ENCODE measurements around the gene RAB11FIP4.

RAB11FIP4 gene

DNA sequence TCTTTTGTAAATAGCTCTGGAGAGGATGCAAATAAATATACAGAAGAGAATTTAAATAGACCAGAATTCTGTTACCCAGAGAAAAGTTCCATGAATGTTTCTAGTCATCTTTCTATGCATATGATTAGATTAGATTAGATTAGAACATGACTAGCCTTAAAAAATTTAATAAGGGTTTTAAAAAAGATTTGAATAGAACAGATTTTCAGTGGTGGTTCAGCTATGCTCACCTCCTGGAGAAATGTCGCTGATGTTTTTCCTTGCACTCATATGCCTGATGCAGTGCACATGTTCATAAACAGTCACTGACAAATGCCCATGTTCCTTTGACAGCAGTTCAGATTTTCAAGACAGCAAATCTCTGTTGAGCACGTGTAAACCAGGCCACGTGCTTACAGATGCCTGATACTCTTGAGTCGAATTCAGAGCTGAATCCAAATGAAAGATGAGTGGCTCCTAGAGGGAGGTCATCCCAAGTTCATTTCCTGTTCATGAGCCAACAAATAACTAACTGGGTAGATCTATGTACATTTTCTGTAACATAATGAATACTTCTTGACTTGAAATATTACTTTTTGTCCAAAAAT lies 19.9 kb upstream of the RAB11FIP4 start:
- no peak overlapping the region for H3K4me2 ChIP-seq (ENCODE audit: low read depth, low read length, poor library complexity, severe bottlenecking)
- TF ChIP-seq, protein P1, sequence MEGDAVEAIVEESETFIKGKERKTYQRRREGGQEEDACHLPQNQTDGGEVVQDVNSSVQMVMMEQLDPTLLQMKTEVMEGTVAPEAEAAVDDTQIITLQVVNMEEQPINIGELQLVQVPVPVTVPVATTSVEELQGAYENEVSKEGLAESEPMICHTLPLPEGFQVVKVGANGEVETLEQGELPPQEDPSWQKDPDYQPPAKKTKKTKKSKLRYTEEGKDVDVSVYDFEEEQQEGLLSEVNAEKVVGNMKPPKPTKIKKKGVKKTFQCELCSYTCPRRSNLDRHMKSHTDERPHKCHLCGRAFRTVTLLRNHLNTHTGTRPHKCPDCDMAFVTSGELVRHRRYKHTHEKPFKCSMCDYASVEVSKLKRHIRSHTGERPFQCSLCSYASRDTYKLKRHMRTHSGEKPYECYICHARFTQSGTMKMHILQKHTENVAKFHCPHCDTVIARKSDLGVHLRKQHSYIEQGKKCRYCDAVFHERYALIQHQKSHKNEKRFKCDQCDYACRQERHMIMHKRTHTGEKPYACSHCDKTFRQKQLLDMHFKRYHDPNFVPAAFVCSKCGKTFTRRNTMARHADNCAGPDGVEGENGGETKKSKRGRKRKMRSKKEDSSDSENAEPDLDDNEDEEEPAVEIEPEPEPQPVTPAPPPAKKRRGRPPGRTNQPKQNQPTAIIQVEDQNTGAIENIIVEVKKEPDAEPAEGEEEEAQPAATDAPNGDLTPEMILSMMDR (conservative IDR thresholded peaks at IDR 0.05; ENCODE audit: low read length): no peak
- TF ChIP-seq EZH2phosphoT487 (IDR thresholded peaks at IDR 0.05; ENCODE audit: borderline replicate concordance): no peak

GRCh38 chr17:31373150-31374093 lies 18.1 kb upstream of the RAB11FIP4 start:
- Histone ChIP-seq H2AFZ (ENCODE audit: low read length) (no peak overlapping the region), H3K4me2 (ENCODE audit: low read depth, low read length, poor library complexity, severe bottlenecking) (no peak overlapping the region), H3F3A (ENCODE audit: low read depth) (no peaks in the 10 kb centered on the region), H3K4me1 (ENCODE audit: insufficient read depth, low read length, poor library complexity, severe bottlenecking) (peaks cover 11% of the 10 kb centered on the region), H4K20me1 (ENCODE audit: insufficient read depth, low read length, poor library complexity, severe bottlenecking) (no peaks in the 10 kb centered on the region), H3K27me3 (ENCODE audit: insufficient read depth, low read length, poor library complexity, severe bottlenecking) (no peaks in the 10 kb centered on the region), H3K36me3 (ENCODE audit: insufficient read depth, low read length) (peaks cover 9% of the 10 kb centered on the region; the same call in 1 of the 2 replicates), H3K4me3 (ENCODE audit: low read length, poor library complexity, severe bottlenecking) (no peak overlapping the region), H3K9me3 (ENCODE audit: insufficient read depth, low read depth, low read length) (no peaks in the 10 kb centered on the region), H3K79me2 (ENCODE audit: insufficient read depth, low read length) (no peaks in the 10 kb centered on the region), H3K9me2 (replicated peaks; ENCODE audit: low read depth, low read length) (no peaks in the 10 kb centered on the region), H3K9ac (ENCODE audit: low read depth, low read length, poor library complexity, severe bottlenecking) (no peak overlapping the region)
- TF ChIP-seq EZH2phosphoT487 (IDR thresholded peaks at IDR 0.05; ENCODE audit: borderline replicate concordance): no peak
- TF ChIP-seq, protein P1 (conservative IDR thresholded peaks at IDR 0.05; ENCODE audit: low read length): peak; percentile 79

More for the DNA sequence above, 19.9 kb upstream of the RAB11FIP4 start:
- Histone ChIP-seq H3K79me2 (ENCODE audit: insufficient read depth, low read length) (no peaks in the 10 kb centered on the region), H3F3A (ENCODE audit: low read depth) (no peaks in the 10 kb centered on the region), H2AFZ (ENCODE audit: low read length) (no peak overlapping the region), H4K20me1 (ENCODE audit: insufficient read depth, low read length, poor library complexity, severe bottlenecking) (no peaks in the 10 kb centered on the region), H3K9me2 (replicated peaks; ENCODE audit: low read depth, low read length) (no peaks in the 10 kb centered on the region), H3K36me3 (ENCODE audit: insufficient read depth, low read length) (peaks cover 9% of the 10 kb centered on the region; the same call in 1 of the 2 replicates), H3K9ac (ENCODE audit: low read depth, low read length, poor library complexity, severe bottlenecking) (no peak overlapping the region), H3K9me3 (ENCODE audit: insufficient read depth, low read depth, low read length) (no peaks in the 10 kb centered on the region), H3K27me3 (ENCODE audit: insufficient read depth, low read length, poor library complexity, severe bottlenecking) (no peaks in the 10 kb centered on the region), H3K4me1 (ENCODE audit: insufficient read depth, low read length, poor library complexity, severe bottlenecking) (peaks cover 11% of the 10 kb centered on the region), H3K4me3 (ENCODE audit: low read length, poor library complexity, severe bottlenecking) (no peak overlapping the region)

DNA sequence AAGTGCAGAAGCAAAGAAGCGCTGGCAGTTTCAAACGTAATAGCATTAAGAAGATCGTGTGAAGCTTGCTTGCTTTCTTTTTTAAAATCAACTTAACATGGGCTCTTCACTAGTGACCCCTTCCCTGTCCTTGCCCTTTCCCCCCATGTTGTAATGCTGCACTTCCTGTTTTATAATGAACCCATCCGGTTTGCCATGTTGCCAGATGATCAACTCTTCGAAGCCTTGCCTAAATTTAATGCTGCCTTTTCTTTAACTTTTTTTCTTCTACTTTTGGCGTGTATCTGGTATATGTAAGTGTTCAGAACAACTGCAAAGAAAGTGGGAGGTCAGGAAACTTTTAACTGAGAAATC lies 17.4 kb upstream of the RAB11FIP4 start:
- TF ChIP-seq, protein P1 (conservative IDR thresholded peaks at IDR 0.05; ENCODE audit: low read length): no peak
- TF ChIP-seq EZH2phosphoT487 (IDR thresholded peaks at IDR 0.05; ENCODE audit: borderline replicate concordance): no peak

More for the DNA sequence above, 17.4 kb upstream of the RAB11FIP4 start:
- Histone ChIP-seq H3K79me2 (ENCODE audit: insufficient read depth, low read length) (no peaks in the 10 kb centered on the region), H3K9me2 (replicated peaks; ENCODE audit: low read depth, low read length) (no peaks in the 10 kb centered on the region), H3K9me3 (ENCODE audit: insufficient read depth, low read depth, low read length) (no peaks in the 10 kb centered on the region), H3F3A (ENCODE audit: low read depth) (no peaks in the 10 kb centered on the region), H3K36me3 (ENCODE audit: insufficient read depth, low read length) (peaks cover 9% of the 10 kb centered on the region; the same call in 1 of the 2 replicates), H3K4me1 (ENCODE audit: insufficient read depth, low read length, poor library complexity, severe bottlenecking) (peaks cover 9% of the 10 kb centered on the region), H3K9ac (ENCODE audit: low read depth, low read length, poor library complexity, severe bottlenecking) (no peak overlapping the region), H2AFZ (ENCODE audit: low read length) (no peak overlapping the region), H3K4me2 (ENCODE audit: low read depth, low read length, poor library complexity, severe bottlenecking) (no peak overlapping the region), H3K27me3 (ENCODE audit: insufficient read depth, low read length, poor library complexity, severe bottlenecking) (no peaks in the 10 kb centered on the region), H3K4me3 (ENCODE audit: low read length, poor library complexity, severe bottlenecking) (no peak overlapping the region), H4K20me1 (ENCODE audit: insufficient read depth, low read length, poor library complexity, severe bottlenecking) (no peaks in the 10 kb centered on the region)
